ENCODE results near the gene SARS1. TPM values are rescaled to one million over a fixed set of nuclear protein-coding genes. Genes with fewer than 3 reads are reported as not detected.

SARS1 gene
- total RNA-seq, 1 experiment from 2014 or later: 492 TPM

- Mint-ChIP-seq H3K4me1 (ENCODE audit: insufficient read depth, unreplicated experiment) (peaks cover 45% of the 10 kb centered on the region), H3K4me3 (ENCODE audit: unreplicated experiment) (no peak overlapping the region), H3K36me3 (ENCODE audit: insufficient read depth, unreplicated experiment) (no peaks in the 10 kb centered on the region), H3K27me3 (ENCODE audit: insufficient read depth, unreplicated experiment) (no peaks in the 10 kb centered on the region), H3K27ac (ENCODE audit: low read depth, unreplicated experiment) (no peak overlapping the region), H3K9me3 (ENCODE audit: unreplicated experiment) (no peaks in the 10 kb centered on the region)
- intact Hi-C loops (cut with micrococcal nuclease): loop anchor here (5.0 kb wide), 1 partner anchor 253 kb away; no protein-coding TSS in a partner anchor
- POLR2A ChIA-PET: interaction anchor here (0.6 to 4.2 kb wide), 3 partner anchors 66 to 120 kb away, joined by 3 to 35 read pairs (median 3); partner anchors contain the start of gene SORT1
- BruUV-seq (replicated peaks): TSS peak; percentile 28
- CTCF ChIA-PET: interaction anchor here (0.6 to 5.7 kb wide), 3 partner anchors 16 to 253 kb away, joined by 4 to 102 read pairs (median 43); partner anchors contain the start of gene SORT1
- no peak for TF ChIP-seq CTCF (IDR thresholded peaks at IDR 0.05; ENCODE audit: unreplicated experiment)
- no peak for DNase-seq (ENCODE audit: unreplicated experiment)
Measured at GRCh38 chr1:109279615-109280278, 66.0 kb downstream of the SARS1 start.

- ChIA-PET POLR2A (interaction anchor here (2.9 kb wide), 1 partner anchor 118 kb away, joined by 16 read pairs; the partner anchor contains the start of gene SORT1), CTCF (interaction anchor here (0.6 kb wide), 3 partner anchors 11 to 335 kb away, joined by 3 read pairs; no protein-coding TSS in a partner anchor)
- no peak for TF ChIP-seq CTCF (IDR thresholded peaks at IDR 0.05; ENCODE audit: unreplicated experiment)
- Mint-ChIP-seq H3K9me3 (ENCODE audit: unreplicated experiment) (no peaks in the 10 kb centered on the region), H3K4me1 (ENCODE audit: insufficient read depth, unreplicated experiment) (peaks cover 33% of the 10 kb centered on the region), H3K27ac (ENCODE audit: low read depth, unreplicated experiment) (no peak overlapping the region), H3K27me3 (ENCODE audit: insufficient read depth, unreplicated experiment) (no peaks in the 10 kb centered on the region), H3K4me3 (ENCODE audit: unreplicated experiment) (no peak overlapping the region), H3K36me3 (ENCODE audit: insufficient read depth, unreplicated experiment) (no peaks in the 10 kb centered on the region)
- intact Hi-C loops (cut with micrococcal nuclease): no loop called here
- no TSS peak for BruUV-seq (replicated peaks)
- DNase-seq (ENCODE audit: unreplicated experiment): no peak
Measured at GRCh38 chr1:109280862-109281261, 67.1 kb downstream of the SARS1 start.

GRCh38 chr1:109281680-109282496, 68.2 kb downstream of the SARS1 start:
- TF ChIP-seq CTCF (IDR thresholded peaks at IDR 0.05; ENCODE audit: unreplicated experiment): no peak
- BruUV-seq (replicated peaks): no TSS peak
- H3K9me3 Mint-ChIP-seq (ENCODE audit: unreplicated experiment): no peaks in the 10 kb centered on the region
- intact Hi-C loops (cut with micrococcal nuclease): no loop called here
- DNase-seq (ENCODE audit: unreplicated experiment): no peak
- peak overlapping the region; percentile 100 for H3K4me3 Mint-ChIP-seq (ENCODE audit: unreplicated experiment)
- no peaks in the 10 kb centered on the region for H3K27me3 Mint-ChIP-seq (ENCODE audit: insufficient read depth, unreplicated experiment)
- peaks cover 32% of the 10 kb centered on the region for H3K4me1 Mint-ChIP-seq (ENCODE audit: insufficient read depth, unreplicated experiment)
- no peaks in the 10 kb centered on the region for H3K36me3 Mint-ChIP-seq (ENCODE audit: insufficient read depth, unreplicated experiment)
- ChIA-PET POLR2A (interaction anchor here (0.7 to 2.9 kb wide), 12 partner anchors 8 to 211 kb away, joined by 3 to 35 read pairs (median 6); partner anchors contain the start of genes PSMA5 and SORT1), CTCF (interaction anchor here (0.6 to 2.5 kb wide), 12 partner anchors 18 to 492 kb away, joined by 3 to 31 read pairs (median 3); partner anchors contain the start of gene SORT1)
- H3K27ac Mint-ChIP-seq (ENCODE audit: low read depth, unreplicated experiment): peak overlapping the region; percentile 96

All from MCF 10A (cell line).